Raji (cell line): ENCODE results near the gene CCL18.

Source experiments
- POLR2A ChIP-seq: IDR thresholded peaks from 2 replicates; pipeline ENCODE4 v1.6.1; 2011; ENCODE audit warnings: low read depth, low read length, control low read depth; ENCODE audit not compliant: insufficient read depth

Gene CCL18, protein sequence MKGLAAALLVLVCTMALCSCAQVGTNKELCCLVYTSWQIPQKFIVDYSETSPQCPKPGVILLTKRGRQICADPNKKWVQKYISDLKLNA

DNA sequence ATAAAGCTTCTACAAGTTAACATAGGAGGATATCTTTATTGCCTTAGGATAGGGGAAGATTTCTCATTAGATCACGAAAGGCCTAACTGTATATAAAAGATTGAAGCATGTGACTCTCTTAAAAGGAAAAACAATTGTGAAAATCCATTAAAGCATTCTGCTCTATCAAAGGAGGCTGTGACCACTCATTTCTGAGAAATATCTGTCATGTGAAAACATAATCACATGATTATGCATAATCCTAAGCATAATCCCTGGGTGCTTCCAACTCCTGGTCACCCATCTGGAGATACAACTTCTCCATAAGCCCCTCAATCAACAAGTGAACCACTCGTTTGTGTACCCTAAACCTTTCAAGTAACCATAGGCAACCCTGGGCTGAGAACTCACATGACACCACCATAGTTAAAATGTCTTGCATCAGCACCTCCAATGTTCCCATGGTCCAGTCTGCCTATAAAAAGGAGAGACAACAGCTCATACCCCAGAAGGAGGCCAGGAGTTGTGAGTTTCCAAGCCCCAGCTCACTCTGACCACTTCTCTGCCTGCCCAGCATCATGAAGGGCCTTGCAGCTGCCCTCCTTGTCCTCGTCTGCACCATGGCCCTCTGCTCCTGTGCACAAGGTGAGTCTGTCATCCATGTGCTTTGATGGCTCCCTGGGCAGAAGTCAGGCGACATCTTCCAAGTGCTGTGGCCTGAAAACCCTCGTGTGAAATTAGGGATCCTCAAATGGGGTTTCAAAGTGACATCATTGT is at the start of gene CCL18:
Gene CCL18 (plus strand): TSS at position 487 of the 756 bp plus-strand sequence. CDS start 71 bp downstream, at position 558.
- no peak for TF ChIP-seq POLR2A

DNA sequence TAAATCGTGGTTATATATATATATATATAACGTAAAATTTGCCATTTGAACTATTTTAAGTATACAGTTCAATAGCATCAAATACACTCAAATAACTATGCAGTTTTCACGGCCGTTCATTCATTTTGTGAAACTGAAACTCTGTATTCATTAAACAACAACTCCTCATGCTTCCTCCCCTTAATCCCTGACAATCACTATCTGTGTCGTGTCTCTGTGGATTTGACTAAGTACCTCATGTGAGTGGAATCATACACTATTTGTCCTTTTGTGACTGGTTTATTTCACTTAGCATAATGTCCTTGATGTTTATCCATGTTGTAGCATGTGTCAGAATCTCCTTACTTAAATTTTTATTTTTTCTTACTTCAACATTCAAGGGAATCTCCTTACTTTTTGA is 49.1 kb upstream of the CCL18 start:
- TF ChIP-seq POLR2A: no peak

DNA sequence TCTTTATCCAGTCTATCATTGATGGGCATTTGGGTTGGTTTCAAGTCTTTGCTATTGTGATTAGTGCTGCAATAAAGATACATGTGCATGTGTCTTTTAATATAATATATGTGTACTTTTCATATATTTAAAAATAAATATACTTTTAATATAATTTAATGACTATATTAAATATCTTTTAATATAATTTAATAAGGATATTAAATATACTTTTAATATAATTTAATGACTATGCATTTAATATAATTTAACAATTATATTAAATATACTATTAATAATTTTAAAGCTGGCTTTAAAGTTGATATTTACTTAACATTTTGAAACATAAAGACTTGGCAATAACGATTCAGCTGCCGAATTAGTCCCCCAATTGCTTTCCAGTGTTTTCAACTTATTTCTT is 47.5 kb upstream of the CCL18 start:
- no peak for TF ChIP-seq POLR2A

DNA sequence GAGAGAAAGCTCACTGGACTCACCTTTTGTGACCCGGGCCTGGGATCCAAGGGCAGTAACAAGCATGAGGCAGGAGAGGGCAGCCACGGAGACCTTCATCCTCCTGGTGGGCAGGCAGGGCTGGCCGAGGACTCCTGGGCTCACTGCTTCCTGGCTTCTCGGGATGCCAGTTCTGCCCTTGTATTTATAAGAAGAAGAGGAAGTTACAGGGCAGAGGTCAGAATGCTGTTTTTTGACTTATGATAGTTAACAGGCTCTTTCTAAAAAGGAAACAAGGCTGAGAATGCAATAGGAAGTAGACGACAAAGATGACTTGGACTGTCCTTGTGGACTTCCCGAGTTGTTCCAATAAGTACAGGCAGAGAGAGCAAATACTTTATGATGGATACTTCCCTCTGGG is 46.3 kb upstream of the CCL18 start, which contains the start of gene CCL23:
Gene CCL23 (minus strand): TSS at position 174 of the 400 bp plus-strand sequence. CDS start 75 bp downstream, at position 99.
- TF ChIP-seq POLR2A: no peak

DNA sequence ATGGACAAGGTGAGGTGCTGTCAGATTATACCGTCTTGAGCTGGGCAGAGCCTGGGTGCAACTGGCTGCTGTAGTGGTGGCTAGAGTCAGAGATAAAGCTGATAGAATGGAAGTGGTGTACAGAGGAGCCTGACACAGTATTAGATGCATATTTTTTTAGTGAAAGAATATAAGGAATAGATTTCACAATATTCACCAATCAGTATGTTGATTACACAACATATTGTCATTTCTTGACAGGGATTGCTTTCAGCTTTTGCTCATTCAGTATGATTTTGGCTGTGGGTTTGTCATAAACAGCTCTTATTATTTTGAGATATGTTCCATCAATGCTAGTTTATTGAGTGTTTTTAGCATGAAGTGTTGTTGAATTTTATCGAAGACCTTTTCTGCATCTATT is 44.6 kb upstream of the CCL18 start:
- no peak for TF ChIP-seq POLR2A

DNA sequence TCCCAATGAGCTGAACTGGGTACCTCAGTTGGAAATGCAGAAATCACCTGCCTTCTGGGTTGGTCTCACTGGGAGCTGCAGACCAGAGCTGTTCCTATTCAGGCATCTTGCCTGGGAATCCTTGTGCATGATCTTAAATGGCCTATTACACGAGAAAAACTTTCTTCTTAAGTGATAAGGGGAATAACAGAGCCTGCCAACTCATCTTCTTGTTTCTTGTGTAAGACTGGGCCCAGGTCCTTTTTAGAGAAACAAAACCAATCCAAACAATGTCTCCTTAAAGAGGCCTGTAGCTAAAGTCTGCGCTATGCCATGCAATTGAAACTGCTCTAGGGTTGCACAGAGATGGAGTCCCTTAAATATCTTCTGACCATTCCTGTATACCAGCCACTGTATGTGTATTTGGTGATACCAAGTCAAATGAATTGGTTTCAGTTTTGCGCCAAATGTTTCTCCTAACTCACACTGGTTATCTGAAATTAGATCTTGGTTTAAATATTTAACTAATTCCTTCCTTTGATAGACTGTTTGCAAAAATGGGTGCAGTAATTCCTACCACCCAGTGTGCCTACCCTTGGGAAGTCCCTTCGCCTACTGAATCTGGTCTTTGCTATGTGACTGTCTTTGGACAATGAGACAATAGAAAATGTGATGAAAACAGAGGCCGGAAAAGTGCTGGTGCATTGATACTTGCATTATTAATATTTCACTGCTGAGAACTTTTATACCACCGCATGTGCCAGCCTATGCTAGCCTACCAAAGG is 39.8 kb upstream of the CCL18 start:
- no peak for TF ChIP-seq POLR2A

DNA sequence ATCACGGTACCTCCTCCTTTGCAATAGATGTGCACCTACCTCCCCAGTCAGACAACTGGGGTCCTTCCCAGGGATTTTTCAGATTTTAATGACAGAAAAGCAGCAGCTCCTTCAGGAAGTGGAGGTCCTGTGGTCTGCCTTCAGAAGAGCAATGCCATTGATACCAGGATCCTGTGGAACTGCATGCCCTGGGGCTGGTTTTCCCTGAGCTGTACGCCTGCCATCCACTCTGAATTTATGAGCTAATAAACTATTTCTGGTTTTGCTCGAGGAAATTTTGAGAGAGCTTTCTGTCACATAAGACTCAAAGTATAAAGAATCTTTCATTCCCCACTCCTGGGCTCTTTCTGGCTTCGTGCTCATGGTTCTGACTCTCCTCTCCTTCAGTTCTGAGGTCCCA is 36.3 kb upstream of the CCL18 start:
- TF ChIP-seq POLR2A: no peak

DNA sequence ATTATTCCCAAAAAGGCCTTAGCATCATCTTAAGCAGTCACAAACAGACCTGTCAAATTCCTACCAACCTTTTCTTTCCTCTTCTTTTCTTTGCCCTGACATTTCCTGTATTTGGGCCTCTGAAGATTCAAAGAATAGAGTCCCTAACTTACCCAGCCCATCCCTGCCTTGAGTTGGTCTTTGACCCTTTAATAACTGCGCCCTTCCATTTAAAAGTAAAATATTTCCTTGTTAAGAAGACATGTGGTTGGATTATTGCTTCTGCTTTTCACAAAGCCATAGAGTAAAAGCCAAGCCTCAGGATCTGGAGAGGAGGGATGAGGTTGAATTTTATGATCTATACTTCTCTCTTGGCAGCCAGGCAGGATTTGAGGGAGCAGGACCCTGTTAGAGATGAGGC is 33.1 kb upstream of the CCL18 start:
- TF ChIP-seq POLR2A: no peak

DNA sequence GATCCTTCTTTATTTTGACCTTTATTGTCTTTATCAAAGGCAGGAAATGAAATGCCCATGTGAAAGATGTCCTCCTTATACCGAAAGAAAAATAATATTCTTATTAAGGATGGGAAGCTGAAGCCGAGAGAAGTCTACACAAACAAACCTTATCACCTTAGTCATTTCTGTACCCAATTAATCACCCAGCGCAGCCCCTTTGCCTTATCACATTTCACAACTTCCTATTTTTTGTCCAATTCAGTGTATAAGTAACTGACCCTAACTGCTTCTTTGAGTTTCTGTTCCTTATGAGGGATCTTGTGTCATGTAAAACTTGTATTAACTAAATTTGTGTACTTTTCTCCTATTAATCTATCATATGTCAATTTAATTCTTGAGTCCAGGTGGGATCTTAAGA is 29.9 kb upstream of the CCL18 start:
- no peak for TF ChIP-seq POLR2A

DNA sequence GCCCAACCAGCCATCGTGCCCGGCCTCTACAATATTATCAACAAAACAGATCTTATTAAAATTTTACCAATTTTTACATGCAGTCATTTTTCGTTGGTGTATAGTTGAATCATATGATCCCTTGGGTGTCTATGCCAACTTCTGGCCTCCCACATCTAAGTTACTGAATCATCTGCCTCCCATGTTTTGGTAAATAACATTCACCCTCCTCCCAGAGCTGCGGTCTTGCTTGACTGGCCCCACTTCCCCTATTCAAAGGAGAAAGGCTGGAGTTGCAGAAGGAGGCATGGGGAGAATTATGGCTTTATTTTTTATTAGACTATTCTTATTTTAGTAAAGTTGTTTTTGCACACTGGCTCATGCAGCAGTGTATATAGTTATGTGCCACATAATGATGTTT is 27.8 kb upstream of the CCL18 start:
- no peak for TF ChIP-seq POLR2A

DNA sequence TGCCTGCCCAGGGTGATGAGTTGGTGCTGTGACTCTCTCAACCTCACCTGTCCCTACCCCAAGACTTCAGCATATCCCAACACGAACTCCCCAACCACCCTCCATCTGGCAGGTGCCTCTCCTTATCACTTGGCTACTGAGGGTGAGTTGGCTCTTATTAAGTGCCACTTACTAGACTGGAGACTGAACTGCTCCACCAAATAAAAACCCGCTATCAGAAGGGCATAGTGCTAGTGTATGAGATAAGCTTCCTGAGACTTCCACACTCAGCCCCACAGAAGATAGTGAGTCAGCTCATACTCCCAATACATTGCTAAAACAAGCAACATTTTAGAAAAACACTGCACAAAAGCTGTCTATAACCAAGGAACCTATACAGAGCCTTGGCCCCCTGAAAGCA is 16.0 kb upstream of the CCL18 start:
- no peak for TF ChIP-seq POLR2A

DNA sequence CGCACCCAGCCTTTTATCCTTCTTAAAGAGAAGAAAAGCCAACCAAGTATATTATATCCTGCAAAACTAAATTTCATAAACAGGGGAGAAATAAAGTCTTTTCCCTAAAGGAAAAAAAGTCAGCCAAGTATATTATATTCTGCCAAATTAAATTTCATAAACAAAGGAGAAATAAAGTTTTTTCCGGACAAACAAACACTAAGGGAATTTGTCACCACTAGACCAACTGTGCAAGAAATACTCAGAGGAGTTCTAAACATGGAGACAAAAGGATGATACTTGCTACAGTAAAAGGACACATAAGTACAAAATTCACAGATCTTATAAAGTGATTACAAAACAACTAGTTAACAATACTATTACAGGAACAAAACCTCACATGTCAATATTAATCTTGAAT is 14.4 kb upstream of the CCL18 start:
- TF ChIP-seq POLR2A: no peak

DNA sequence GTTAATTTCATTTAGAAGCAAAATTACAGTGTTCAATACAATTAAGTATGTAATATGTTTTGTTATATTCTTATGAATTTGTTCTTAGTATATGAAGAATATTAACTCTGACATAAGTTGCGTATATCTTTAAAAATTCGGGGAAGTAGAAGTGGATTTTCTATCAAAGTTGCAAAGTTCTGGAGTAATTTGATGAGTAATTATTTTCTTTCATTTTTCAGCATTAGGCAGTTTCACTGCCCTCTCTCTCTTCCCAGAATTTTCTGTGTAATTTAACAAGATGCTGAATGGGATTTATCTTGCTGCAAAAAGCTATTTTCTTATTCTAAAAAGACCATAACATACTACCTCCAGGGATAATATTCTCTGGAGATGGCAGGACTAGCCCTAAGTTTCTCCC is 8.9 kb upstream of the CCL18 start:
- TF ChIP-seq POLR2A: no peak

DNA sequence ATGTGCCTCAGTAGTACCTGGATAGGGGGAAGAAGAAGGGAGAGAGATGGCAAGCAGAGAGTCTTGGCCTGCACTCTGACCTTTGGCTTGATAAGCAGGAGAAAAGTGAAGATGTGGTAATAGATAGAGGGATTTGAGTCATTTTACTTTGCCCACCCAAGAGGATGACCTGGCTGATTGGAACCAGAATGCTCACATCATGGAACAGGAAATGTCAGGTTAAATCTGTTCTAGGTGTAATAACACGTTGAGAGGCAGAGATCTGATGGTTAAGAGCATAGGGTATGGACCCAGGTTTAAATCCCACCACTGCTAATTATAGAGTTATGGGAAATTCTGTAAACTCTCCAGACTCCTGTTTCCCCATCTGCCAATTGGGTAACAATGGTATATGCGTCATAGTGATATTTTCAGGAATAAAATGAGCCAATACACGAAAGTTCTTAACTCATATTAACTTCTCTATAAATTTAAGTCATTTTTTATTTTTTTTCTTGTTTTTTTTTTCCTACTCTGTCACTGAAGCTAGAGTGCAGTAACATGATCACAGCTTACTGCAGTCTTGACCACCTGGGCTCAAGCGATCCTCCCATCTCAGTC is 8.1 kb upstream of the CCL18 start:
- TF ChIP-seq POLR2A: no peak

DNA sequence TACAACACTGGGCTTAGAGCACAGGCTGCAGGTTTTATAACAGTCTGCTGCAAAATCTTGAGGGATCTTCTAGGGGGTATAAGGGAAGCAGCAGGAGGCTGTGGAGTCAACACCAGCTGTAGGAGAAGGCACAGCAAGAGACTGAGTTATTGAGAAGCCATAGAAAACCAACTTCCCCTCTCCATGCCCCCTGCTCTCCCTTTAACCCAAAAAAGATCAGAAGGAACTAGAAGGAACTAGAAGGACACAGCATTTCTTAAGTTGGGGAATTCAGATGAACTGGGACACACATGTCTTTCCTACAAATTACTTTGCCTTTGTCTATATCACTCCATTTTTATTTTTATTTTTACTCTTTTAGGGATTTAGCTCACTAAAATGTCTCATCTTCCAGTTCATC is 6.2 kb upstream of the CCL18 start:
- no peak for TF ChIP-seq POLR2A

DNA sequence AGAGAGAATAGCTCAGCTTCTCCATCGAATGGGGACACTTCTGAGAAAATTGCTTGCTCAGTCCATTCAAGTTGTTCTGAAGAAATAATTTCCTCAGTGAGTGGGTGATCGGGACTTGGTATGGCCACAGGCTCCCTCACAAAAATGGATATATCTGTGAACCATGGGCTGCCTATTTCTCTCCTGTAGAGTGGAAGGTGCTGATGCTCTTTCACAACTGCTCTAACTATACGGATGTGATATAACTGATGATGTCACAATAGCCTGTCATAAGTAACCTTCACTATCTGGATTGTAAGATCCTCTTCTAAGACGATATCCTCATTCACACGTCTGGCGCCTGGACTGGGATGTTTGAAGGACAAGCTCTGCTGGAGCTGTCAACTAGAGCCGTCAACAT is 4.7 kb upstream of the CCL18 start:
- TF ChIP-seq POLR2A: no peak

DNA sequence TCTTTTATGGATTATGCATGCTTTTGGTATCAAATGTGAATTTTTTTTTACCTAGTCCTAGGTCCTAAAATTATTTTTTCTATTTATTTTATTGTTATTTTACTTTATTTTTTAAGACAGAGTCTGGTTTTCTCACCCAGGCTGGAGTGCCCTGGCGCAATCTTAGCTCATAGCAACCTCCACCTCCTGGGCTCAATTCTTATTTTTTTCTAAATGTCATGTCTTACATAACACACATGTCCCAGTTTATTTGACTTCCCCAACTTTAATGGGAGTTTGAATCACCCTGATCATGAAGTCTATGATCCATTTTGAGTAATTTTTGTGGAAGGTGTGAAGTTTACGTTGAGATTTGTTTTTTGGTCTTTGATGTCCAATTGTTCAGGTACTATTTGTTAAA is 3.3 kb upstream of the CCL18 start:
- TF ChIP-seq POLR2A: no peak
